A549 (cell line): ENCODE measurements around the gene CADPS2. TPM values are rescaled to one million over a fixed set of nuclear protein-coding genes. Genes with fewer than 3 reads are reported as not detected.

ENCODE experiments used
- ATAC-seq, 2 experiments: fragments of 200-7000 bp in 1 of 2; fragments of >200 bp in 1 of 2; cut with Nextera tagmentation in 1 of 2; cut with Tn5 transposase in 1 of 2; 3 replicates each; pipeline versions ENCODE4 v1.8.0 to v1.9.1; 2018 to 2020; ENCODE audit warnings: mild to moderate bottlenecking in 1 of 2, moderate library complexity in 1 of 2
- CTCF ChIA-PET: fragments of 300-600 bp; sonication (Branson Sonifier 250); formaldehyde crosslinking; extraction: SDS; loops from one replicate; lab custom pipeline; 2021; ENCODE audit warnings: antibody characterized with exemption, inconsistent platforms; lab: Yijun Ruan, JAX
- POLR2A ChIA-PET: fragments of 350-600 bp; formaldehyde crosslinking; extraction: SDS; loops from one replicate; lab custom pipeline; 2021; ENCODE audit warnings: antibody characterized with exemption, inconsistent platforms; lab: Yijun Ruan, JAX
- DNase-seq, 2 experiments: peaks; one replicate each; pipeline versions ENCODE4 v3.0.0 to v3.0.0-alpha.2; 2011 to 2016; ENCODE audit warnings: low read depth in 1 of 2, low spot score in 1 of 2
- FAIRE-seq: peaks from 2 replicates; lab custom pipeline; 2011; peaks lifted over from hg19 to GRCh38; lab: Jason Lieb, UNC
- H3K27ac ChIP-seq, 2 experiments: fragments of >200 bp; sonication (Bioruptor Twin); formaldehyde crosslinking; 3 replicates each; pipeline ENCODE4 v1.5.1; 2016 to 2017
- H3K4me1 ChIP-seq: fragments of >200 bp; sonication (Bioruptor Twin); formaldehyde crosslinking; 3 replicates; pipeline ENCODE4 v1.6.1; 2016
- H3K4me2 ChIP-seq: fragments of >200 bp; sonication (Bioruptor Twin); formaldehyde crosslinking; 3 replicates; pipeline ENCODE4 v1.6.1; 2016
- H3K4me3 ChIP-seq: fragments of >200 bp; sonication (Bioruptor Twin); formaldehyde crosslinking; 3 replicates; pipeline ENCODE4 v1.5.1; 2016
- H3K9me3 ChIP-seq: fragments of >200 bp; sonication (Bioruptor Twin); formaldehyde crosslinking; 3 replicates; pipeline ENCODE4 v1.6.1; 2016
- BHLHE40 ChIP-seq: IDR thresholded peaks from 2 replicates; pipeline ENCODE4 v1.6.1; 2012; ENCODE audit warnings: low read depth, low read length, inconsistent platforms
- CBX2 ChIP-seq: fragments of 200-600 bp; sonication (generic); IDR thresholded peaks from 2 replicates; pipeline ENCODE4 v1.6.1; 2016; ENCODE audit warnings: low read depth, mild to moderate bottlenecking, borderline replicate concordance
- CBX8 ChIP-seq: fragments of 200-600 bp; sonication (generic); IDR thresholded peaks from 2 replicates; pipeline ENCODE4 v1.6.1; 2016
- CEBPB ChIP-seq, 2 experiments: fragments of >200 bp in 1 of 2; sonication (Bioruptor Twin) in 1 of 2; formaldehyde crosslinking in 1 of 2; IDR thresholded peaks; 2 replicates each; pipeline ENCODE4 v1.6.1; 2012 to 2016
- CHD2 ChIP-seq: fragments of 150-350 bp; IDR thresholded peaks from 2 replicates; pipeline ENCODE4 v1.6.1; 2014; ENCODE audit warnings: low read length; ENCODE audit not compliant: partially characterized antibody
- CTCF ChIP-seq: fragments of >200 bp; sonication (Bioruptor Twin); formaldehyde crosslinking; IDR thresholded peaks from 3 replicates; pipeline ENCODE4 v1.5.1; 2016
- EHMT2 ChIP-seq: fragments of 200-600 bp; sonication (generic); IDR thresholded peaks from 2 replicates; pipeline ENCODE4 v1.6.1; 2016; ENCODE audit warnings: antibody characterized with exemption, low read depth, mild to moderate bottlenecking, moderate library complexity
- FOSB ChIP-seq: fragments of 250-450 bp; sonication (Bioruptor Pico); IDR thresholded peaks from 2 replicates; pipeline ENCODE4 v1.5.0; 2020; ENCODE audit warnings: mild to moderate bottlenecking, moderate library complexity
- FOXS1 ChIP-seq: fragments of 250-450 bp; sonication (Bioruptor Pico); IDR thresholded peaks from 2 replicates; pipeline ENCODE4 v1.5.0; 2020; ENCODE audit warnings: mild to moderate bottlenecking, moderate library complexity
- HDAC2 ChIP-seq: fragments of 200-600 bp; sonication (generic); IDR thresholded peaks from 2 replicates; pipeline ENCODE4 v1.6.1; 2016
- HOXB13 ChIP-seq: fragments of 250-450 bp; sonication (Bioruptor Pico); IDR thresholded peaks from 2 replicates; pipeline ENCODE4 v1.5.0; 2020; ENCODE audit warnings: low read depth, mild to moderate bottlenecking, moderate library complexity
- HOXB5 ChIP-seq: fragments of 250-450 bp; sonication (Bioruptor Pico); IDR thresholded peaks from 2 replicates; pipeline ENCODE4 v1.5.0; 2020; ENCODE audit warnings: mild to moderate bottlenecking, moderate library complexity
- JUNB ChIP-seq: fragments of >200 bp; sonication (Bioruptor Twin); formaldehyde crosslinking; IDR thresholded peaks from 2 replicates; pipeline ENCODE4 v1.6.1; 2016
- KDM1A ChIP-seq: fragments of 200-600 bp; sonication (generic); IDR thresholded peaks from 2 replicates; pipeline ENCODE4 v1.6.1; 2016; ENCODE audit warnings: low read depth, mild to moderate bottlenecking
- KDM5A ChIP-seq: fragments of 200-600 bp; sonication (generic); IDR thresholded peaks from 2 replicates; pipeline ENCODE4 v1.6.1; 2016; ENCODE audit warnings: antibody characterized with exemption, mild to moderate bottlenecking
- MAFK ChIP-seq: fragments of 450-650 bp; IDR thresholded peaks from 2 replicates; pipeline ENCODE4 v1.6.1; 2014; ENCODE audit not compliant: partially characterized antibody
- MAZ ChIP-seq: fragments of 150-350 bp; IDR thresholded peaks from 2 replicates; pipeline ENCODE4 v1.6.1; 2014; ENCODE audit warnings: antibody characterized with exemption, low read depth, low read length, borderline replicate concordance
- NFE2L2 ChIP-seq: fragments of 150-350 bp; conservative IDR thresholded peaks from 2 replicates; pipeline ENCODE4 v1.6.1; 2014; ENCODE audit warnings: low read length
- NPAS2 ChIP-seq: fragments of 250-450 bp; sonication (Bioruptor Pico); IDR thresholded peaks from 2 replicates; pipeline ENCODE4 v1.8.0; 2022; ENCODE audit warnings: mild to moderate bottlenecking, moderate library complexity, borderline replicate concordance
- PHF8 ChIP-seq: fragments of 200-600 bp; sonication (generic); IDR thresholded peaks from 2 replicates; pipeline ENCODE4 v1.6.1; 2016; ENCODE audit warnings: low read depth, mild to moderate bottlenecking, antibody characterized with exemption, moderate library complexity, borderline replicate concordance
- POLR2AphosphoS2 ChIP-seq: conservative IDR thresholded peaks from 2 replicates; pipeline ENCODE4 v1.6.1; 2012; ENCODE audit warnings: low read length, improper control_type of control experiment, inconsistent platforms
- RAD21 ChIP-seq, 2 experiments: fragments of >200 bp in 1 of 2; sonication (Bioruptor Twin) in 1 of 2; formaldehyde crosslinking in 1 of 2; IDR thresholded peaks in 1 of 2; conservative IDR thresholded peaks in 1 of 2; 2 replicates in 1 of 2; 3 replicates in 1 of 2; pipeline ENCODE4 v1.6.1; 2012 to 2018; ENCODE audit warnings: inconsistent platforms in 1 of 2
- RCOR1 ChIP-seq: fragments of 150-350 bp; IDR thresholded peaks from 2 replicates; pipeline ENCODE4 v1.6.1; 2014; ENCODE audit warnings: antibody characterized with exemption, low read length, low read depth
- REST ChIP-seq: fragments of 200-600 bp; sonication (generic); IDR thresholded peaks from 2 replicates; pipeline ENCODE4 v1.6.1; 2016; ENCODE audit warnings: antibody characterized with exemption, mild to moderate bottlenecking, moderate library complexity
- SMC3 ChIP-seq: fragments of >200 bp; sonication (Bioruptor Twin); formaldehyde crosslinking; IDR thresholded peaks from 3 replicates; pipeline ENCODE4 v1.6.1; 2018; ENCODE audit warnings: inconsistent platforms
- SREBF2 ChIP-seq: fragments of 450-650 bp; IDR thresholded peaks from 2 replicates; pipeline ENCODE4 v1.6.1; 2014; ENCODE audit warnings: mild to moderate bottlenecking, moderate library complexity
- USF2 ChIP-seq: fragments of 450-650 bp; IDR thresholded peaks from 2 replicates; pipeline ENCODE4 v1.6.1; 2014; ENCODE audit warnings: antibody characterized with exemption
- ZC3H11A ChIP-seq: fragments of 450-650 bp; IDR thresholded peaks from 2 replicates; pipeline ENCODE4 v1.6.1; 2014; ENCODE audit warnings: antibody characterized with exemption, mild to moderate bottlenecking
- ZSCAN20 ChIP-seq: fragments of 250-450 bp; sonication (Bioruptor Pico); IDR thresholded peaks from 2 replicates; pipeline ENCODE4 v1.8.0; 2022; ENCODE audit warnings: mild to moderate bottlenecking, moderate library complexity
- WGBS: methylation state at CpG from one replicate; pipeline ENCODE4 v1.1.6; 2017; ENCODE audit errors: missing lambda C conversion rate; 5-methylcytosine and 5-hydroxymethylcytosine counted together
- polyA plus RNA-seq, 4 experiments: library from polyadenylated mRNA; depleted of rRNA in 3 of 4; stranded (reverse); fragments of >200 nt; fragmentation: RNase III in 1 of 4; extraction: RNeasy Plus Mini Kit Qiagen cat#74134 plus additional on column Dnase treatment in 1 of 4; gene quantifications; 2 replicates in 3 of 4; 3 replicates in 1 of 4; pipeline ENCODE4 v1.2.3, GENCODE V29; 2011 to 2017
- TF ChIP-seq, protein P1 (sequence below): fragments of 250-450 bp; sonication (Bioruptor Pico); IDR thresholded peaks from 2 replicates; pipeline ENCODE4 v1.5.0; 2021; ENCODE audit warnings: mild to moderate bottlenecking, moderate library complexity, borderline replicate concordance
- TF ChIP-seq, protein P2 (sequence below): fragments of 150-350 bp; IDR thresholded peaks from 2 replicates; pipeline ENCODE4 v1.6.1; 2014; ENCODE audit warnings: low read depth, mild to moderate bottlenecking, low read length

The CADPS2 gene
- polyA plus RNA-seq, 2 of the 4 experiments (the other 2 are of a cell fraction), result 0.04 to 0.10 TPM

GRCh38 chr7:122544463-122544862, 341.8 kb downstream of the CADPS2 start:
- TF ChIP-seq MAFK (no peak), SMC3 (no peak), KDM5A (no peak), RCOR1 (no peak), CBX8 (no peak), PHF8 (no peak), EHMT2 (no peak), CHD2 (no peak), JUNB (no peak), HOXB13 (CRISPR knock-in tag) (no peak), BHLHE40 (no peak), HDAC2 (no peak), FOXS1 (CRISPR knock-in tag) (no peak), ZSCAN20 (CRISPR knock-in tag) (no peak), POLR2AphosphoS2 (no peak), ZC3H11A (no peak), MAZ (no peak), CEBPB (IDR thresholded peaks at IDR 0.05) (no peak)
- TF ChIP-seq, protein P1, sequence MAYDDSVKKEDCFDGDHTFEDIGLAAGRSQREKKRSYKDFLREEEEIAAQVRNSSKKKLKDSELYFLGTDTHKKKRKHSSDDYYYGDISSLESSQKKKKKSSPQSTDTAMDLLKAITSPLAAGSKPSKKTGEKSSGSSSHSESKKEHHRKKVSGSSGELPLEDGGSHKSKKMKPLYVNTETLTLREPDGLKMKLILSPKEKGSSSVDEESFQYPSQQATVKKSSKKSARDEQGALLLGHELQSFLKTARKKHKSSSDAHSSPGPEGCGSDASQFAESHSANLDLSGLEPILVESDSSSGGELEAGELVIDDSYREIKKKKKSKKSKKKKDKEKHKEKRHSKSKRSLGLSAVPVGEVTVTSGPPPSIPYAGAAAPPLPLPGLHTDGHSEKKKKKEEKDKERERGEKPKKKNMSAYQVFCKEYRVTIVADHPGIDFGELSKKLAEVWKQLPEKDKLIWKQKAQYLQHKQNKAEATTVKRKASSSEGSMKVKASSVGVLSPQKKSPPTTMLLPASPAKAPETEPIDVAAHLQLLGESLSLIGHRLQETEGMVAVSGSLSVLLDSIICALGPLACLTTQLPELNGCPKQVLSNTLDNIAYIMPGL, result no peak
- TF ChIP-seq, all 56 proteins: peak for 0
- H3K4me2 ChIP-seq, result no peak overlapping the region
- no peak for FAIRE-seq
- H3K27ac ChIP-seq, result no peak overlapping the region
- 0% methylated on average over 2 of the region's 2 CpGs for WGBS
- ATAC-seq, result no peak
- H3K4me3 ChIP-seq, result no peak overlapping the region
- H3K4me1 ChIP-seq, result no peaks in the 10 kb centered on the region
- DNase-seq, result no peak
- POLR2A ChIA-PET, result no interaction called here
- CTCF ChIA-PET, result no interaction called here
- H3K9me3 ChIP-seq, result no peaks in the 10 kb centered on the region

GRCh38 chr7:122543891-122544290, 342.4 kb downstream of the CADPS2 start:
- no peak overlapping the region for H3K27ac ChIP-seq
- CTCF ChIA-PET, result interaction anchor here (0.9 kb wide), 1 partner anchor 326 kb away, joined by 3 read pairs; no protein-coding TSS in a partner anchor
- no peak for DNase-seq
- no peak for FAIRE-seq
- H3K4me2 ChIP-seq, result no peak overlapping the region
- TF ChIP-seq EHMT2 (no peak), NPAS2 (CRISPR knock-in tag) (no peak), USF2 (no peak), HOXB5 (no peak), BHLHE40 (no peak), PHF8 (no peak), KDM1A (no peak), JUNB (no peak), CTCF (no peak), REST (no peak), NFE2L2 (no peak), SREBF2 (no peak), RAD21 (conservative IDR thresholded peaks at IDR 0.05 in 1 of 2, IDR thresholded peaks at IDR 0.05 in 1 of 2) (no peak), CBX2 (no peak), HOXB13 (CRISPR knock-in tag) (no peak), FOSB (no peak)
- TF ChIP-seq, protein P2, sequence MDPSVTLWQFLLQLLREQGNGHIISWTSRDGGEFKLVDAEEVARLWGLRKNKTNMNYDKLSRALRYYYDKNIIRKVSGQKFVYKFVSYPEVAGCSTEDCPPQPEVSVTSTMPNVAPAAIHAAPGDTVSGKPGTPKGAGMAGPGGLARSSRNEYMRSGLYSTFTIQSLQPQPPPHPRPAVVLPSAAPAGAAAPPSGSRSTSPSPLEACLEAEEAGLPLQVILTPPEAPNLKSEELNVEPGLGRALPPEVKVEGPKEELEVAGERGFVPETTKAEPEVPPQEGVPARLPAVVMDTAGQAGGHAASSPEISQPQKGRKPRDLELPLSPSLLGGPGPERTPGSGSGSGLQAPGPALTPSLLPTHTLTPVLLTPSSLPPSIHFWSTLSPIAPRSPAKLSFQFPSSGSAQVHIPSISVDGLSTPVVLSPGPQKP, result no peak
- H3K4me3 ChIP-seq, result no peak overlapping the region
- ATAC-seq, result no peak
- WGBS, result 0% methylated on average over 2 of the region's 2 CpGs
- POLR2A ChIA-PET, result no interaction called here
- H3K4me1 ChIP-seq, result no peaks in the 10 kb centered on the region
- no peaks in the 10 kb centered on the region for H3K9me3 ChIP-seq
